HEK293T (cell line): ENCODE measurements around the gene IGF1R.

Experiments used
- CTCF ChIA-PET: fragments of 350-600 bp; formaldehyde crosslinking; extraction: SDS; loops from one replicate; lab custom pipeline; 2021; ENCODE audit warnings: antibody characterized with exemption, inconsistent platforms; lab: Yijun Ruan, JAX
- POLR2A ChIA-PET: fragments of 350-600 bp; formaldehyde crosslinking; extraction: SDS; loops from one replicate; lab custom pipeline; 2020; ENCODE audit warnings: antibody characterized with exemption, inconsistent platforms; lab: Yijun Ruan, JAX
- DNase-seq: peaks from one replicate; pipeline ENCODE4 v3.0.0; 2012; ENCODE audit warnings: mixed read lengths; ENCODE audit errors: extremely low spot score
- ARNT ChIP-seq: fragments of 450-650 bp; IDR thresholded peaks from 2 replicates; pipeline ENCODE4 v1.6.1; 2017; ENCODE audit warnings: mild to moderate bottlenecking
- BHLHE40 ChIP-seq: fragments of 450-650 bp; IDR thresholded peaks from 2 replicates; pipeline ENCODE4 v1.6.1; 2016; ENCODE audit warnings: mild to moderate bottlenecking, moderate library complexity, borderline replicate concordance
- CTBP1 ChIP-seq: fragments of 450-650 bp; IDR thresholded peaks from 2 replicates; pipeline ENCODE4 v1.6.1; 2016; ENCODE audit warnings: borderline replicate concordance
- ELF4 ChIP-seq: fragments of 450-650 bp; IDR thresholded peaks from 2 replicates; pipeline ENCODE4 v1.6.1; 2017; ENCODE audit warnings: antibody characterized with exemption
- FOXA1 ChIP-seq: fragments of 450-650 bp; IDR thresholded peaks from 2 replicates; pipeline ENCODE4 v1.6.1; 2016; ENCODE audit warnings: mild to moderate bottlenecking
- FOXK2 ChIP-seq: fragments of 450-650 bp; IDR thresholded peaks from 2 replicates; pipeline ENCODE4 v1.6.1; 2016; ENCODE audit warnings: mild to moderate bottlenecking
- FOXM1 ChIP-seq: fragments of 450-650 bp; IDR thresholded peaks from 2 replicates; pipeline ENCODE4 v1.6.1; 2017; ENCODE audit warnings: mild to moderate bottlenecking, borderline replicate concordance
- HDGF ChIP-seq: fragments of 450-650 bp; IDR thresholded peaks from 2 replicates; pipeline ENCODE4 v1.6.1; 2017; ENCODE audit warnings: antibody characterized with exemption, borderline replicate concordance
- L3MBTL2 ChIP-seq: fragments of 450-650 bp; conservative IDR thresholded peaks from 2 replicates; pipeline ENCODE4 v1.6.1; 2016; ENCODE audit warnings: mild to moderate bottlenecking
- LEF1 ChIP-seq: fragments of 450-650 bp; IDR thresholded peaks from 2 replicates; pipeline ENCODE4 v1.6.1; 2017; ENCODE audit warnings: mild to moderate bottlenecking, borderline replicate concordance
- NFRKB ChIP-seq: fragments of 450-650 bp; IDR thresholded peaks from 2 replicates; pipeline ENCODE4 v1.6.1; 2016; ENCODE audit warnings: mild to moderate bottlenecking, moderate library complexity
- PKNOX1 ChIP-seq: fragments of 450-650 bp; IDR thresholded peaks from 2 replicates; pipeline ENCODE4 v1.6.1; 2016
- SP1 ChIP-seq: fragments of 450-650 bp; IDR thresholded peaks from 2 replicates; pipeline ENCODE4 v1.6.1; 2017
- SUZ12 ChIP-seq: fragments of 450-650 bp; IDR thresholded peaks from 2 replicates; pipeline ENCODE4 v1.6.1; 2016; ENCODE audit warnings: mild to moderate bottlenecking
- TARDBP ChIP-seq: fragments of 450-650 bp; IDR thresholded peaks from 2 replicates; pipeline ENCODE4 v1.6.1; 2016
- ZNF384 ChIP-seq: fragments of 450-650 bp; IDR thresholded peaks from 2 replicates; pipeline ENCODE4 v1.6.1; 2016

IGF1R gene

GRCh38 chr15:98724494-98724893 lies 76.2 kb downstream of the IGF1R start:
- ChIA-PET POLR2A (no interaction called here), CTCF (interaction anchor here (1.1 to 1.3 kb wide), 2 partner anchors 12 to 127 kb away, joined by 4 to 5 read pairs; no protein-coding TSS in a partner anchor)
- no peak for TF ChIP-seq ZNF384
- TF ChIP-seq FOXA1: no peak
- TF ChIP-seq SP1: no peak
- no peak for TF ChIP-seq FOXK2
- no peak for TF ChIP-seq ARNT
- no peak for TF ChIP-seq PKNOX1
- no peak for TF ChIP-seq TARDBP
- TF ChIP-seq HDGF: no peak
- no peak for TF ChIP-seq L3MBTL2
- TF ChIP-seq SUZ12: no peak
- TF ChIP-seq LEF1: no peak
- TF ChIP-seq CTBP1: no peak
- no peak for TF ChIP-seq FOXM1
- DNase-seq: no peak

- POLR2A ChIA-PET: no interaction called here
- TF ChIP-seq TARDBP: no peak
- TF ChIP-seq ZNF384: no peak
- TF ChIP-seq HDGF: no peak
- TF ChIP-seq LEF1: no peak
- no peak for TF ChIP-seq FOXM1
- no peak for TF ChIP-seq BHLHE40
- TF ChIP-seq SUZ12: no peak
- TF ChIP-seq FOXK2: no peak
- TF ChIP-seq NFRKB: no peak
- no peak for TF ChIP-seq FOXA1
- no peak for TF ChIP-seq ARNT
- TF ChIP-seq SP1: no peak
- no peak for TF ChIP-seq L3MBTL2
- no peak for TF ChIP-seq CTBP1
- no peak for TF ChIP-seq PKNOX1
- no peak for DNase-seq
- CTCF ChIA-PET: interaction anchor here (0.6 kb wide), 1 partner anchor 379 kb away, joined by 3 read pairs; no protein-coding TSS in a partner anchor
Observed at GRCh38 chr15:98725874-98726273, 77.5 kb downstream of the IGF1R start.

- POLR2A ChIA-PET: interaction anchor here (1.0 to 1.9 kb wide), 2 partner anchors 8 to 79 kb away, joined by 3 to 5 read pairs; partner anchors contain the start of gene IGF1R
- TF ChIP-seq ZNF384: peak; percentile 85
- no peak for TF ChIP-seq LEF1
- CTCF ChIA-PET: interaction anchor here (0.7 kb wide), 1 partner anchor 11 kb away, joined by 3 read pairs; no protein-coding TSS in a partner anchor
- peak; percentile 72 for DNase-seq
Observed at GRCh38 chr15:98727115-98728040, 79.0 kb downstream of the IGF1R start.

- CTCF ChIA-PET: interaction anchor here (0.6 to 0.7 kb wide), 2 partner anchors 52 to 1621 kb away, joined by 3 read pairs; no protein-coding TSS in a partner anchor
- TF ChIP-seq L3MBTL2 (no peak), FOXM1 (no peak), FOXK2 (no peak), PKNOX1 (no peak), SP1 (no peak), ZNF384 (no peak), ELF4 (no peak), SUZ12 (no peak), LEF1 (no peak), NFRKB (no peak), TARDBP (no peak), CTBP1 (no peak), BHLHE40 (no peak), HDGF (no peak), FOXA1 (no peak), ARNT (no peak)
- POLR2A ChIA-PET: interaction anchor here (1.0 to 1.9 kb wide), 2 partner anchors 9 to 80 kb away, joined by 3 to 5 read pairs; partner anchors contain the start of gene IGF1R
- DNase-seq: no peak
Observed at GRCh38 chr15:98728082-98728810, 79.9 kb downstream of the IGF1R start.

GRCh38 chr15:98728811-98729160 lies 80.4 kb downstream of the IGF1R start:
- POLR2A ChIA-PET: interaction anchor here (1.9 kb wide), 1 partner anchor 80 kb away, joined by 5 read pairs; the partner anchor contains the start of gene IGF1R
- no peak for DNase-seq
- TF ChIP-seq ELF4: no peak
- no peak for TF ChIP-seq LEF1
- TF ChIP-seq BHLHE40: no peak
- no peak for TF ChIP-seq SP1
- TF ChIP-seq NFRKB: no peak
- TF ChIP-seq FOXK2: no peak
- TF ChIP-seq L3MBTL2: no peak
- no peak for TF ChIP-seq ZNF384
- no peak for TF ChIP-seq FOXA1
- CTCF ChIA-PET: interaction anchor here (0.6 to 0.7 kb wide), 2 partner anchors 51 to 1621 kb away, joined by 3 read pairs; no protein-coding TSS in a partner anchor
